Neural progenitor cell (in vitro differentiated cells): ENCODE results near the gene JOSD1. TPM values are rescaled to one million over a fixed set of nuclear protein-coding genes. Genes with fewer than 3 reads are reported as not detected.

Experiments used
- DNase-seq: peaks from one replicate; pipeline ENCODE4 v3.0.0-alpha.2; 2016; ENCODE audit warnings: low spot score
- H2AFZ ChIP-seq: fragments of 200-600 bp; sonication (generic); replicated peaks from 2 replicates; pipeline ENCODE4 v1.6.1; 2016; ENCODE audit warnings: antibody characterized with exemption
- H3F3A ChIP-seq: fragments of 200-600 bp; sonication (generic); 2 replicates; pipeline ENCODE4 v1.6.1; 2016; ENCODE audit warnings: antibody characterized with exemption, low read depth
- H3K27ac ChIP-seq: fragments of 200-600 bp; sonication (generic); 2 replicates; pipeline ENCODE4 v1.5.1; 2016; ENCODE audit warnings: mild to moderate bottlenecking
- H3K27me3 ChIP-seq: fragments of 200-600 bp; sonication (generic); 2 replicates; pipeline ENCODE4 v1.6.1; 2016; ENCODE audit warnings: mild to moderate bottlenecking, moderate library complexity
- H3K36me3 ChIP-seq: fragments of 200-600 bp; sonication (generic); 2 replicates; pipeline ENCODE4 v1.5.1; 2016
- H3K4me1 ChIP-seq: fragments of 200-600 bp; sonication (generic); 2 replicates; pipeline ENCODE4 v1.6.1; 2016; ENCODE audit warnings: mixed run types
- H3K4me2 ChIP-seq: fragments of 200-600 bp; sonication (generic); 2 replicates; pipeline ENCODE4 v1.6.1; 2016
- H3K4me3 ChIP-seq: fragments of 200-600 bp; sonication (generic); 2 replicates; pipeline ENCODE4 v1.5.1; 2016
- H3K79me2 ChIP-seq: fragments of 200-600 bp; sonication (generic); 2 replicates; pipeline ENCODE4 v1.6.1; 2016; ENCODE audit warnings: low read depth
- H3K9ac ChIP-seq: fragments of 200-600 bp; sonication (generic); 2 replicates; pipeline ENCODE4 v1.6.1; 2016
- H3K9me3 ChIP-seq: fragments of 200-600 bp; sonication (generic); 2 replicates; pipeline ENCODE4 v1.5.1; 2016; ENCODE audit warnings: low read depth
- H4K20me1 ChIP-seq: fragments of 200-600 bp; sonication (generic); 2 replicates; pipeline ENCODE4 v1.6.1; 2016; ENCODE audit warnings: low read depth
- H3K27ac Mint-ChIP-seq: 3 replicates; pipeline ENCODE4 v1.8.0; 2021; ENCODE audit warnings: mixed read lengths
- H3K27me3 Mint-ChIP-seq: 2 replicates; pipeline ENCODE4 v1.8.0; 2022; ENCODE audit warnings: low read depth, mild to moderate bottlenecking, inconsistent platforms, moderate library complexity, mixed read lengths; ENCODE audit not compliant: insufficient read depth
- H3K36me3 Mint-ChIP-seq: 3 replicates; pipeline ENCODE4 v1.8.0; 2021; ENCODE audit warnings: mixed read lengths
- H3K4me1 Mint-ChIP-seq: 3 replicates; pipeline ENCODE4 v1.8.0; 2021; ENCODE audit warnings: mixed read lengths
- H3K4me3 Mint-ChIP-seq: 3 replicates; pipeline ENCODE4 v1.8.0; 2021; ENCODE audit warnings: mild to moderate bottlenecking, moderate library complexity, mixed read lengths
- H3K9me3 Mint-ChIP-seq: 3 replicates; pipeline ENCODE4 v1.8.0; 2020; ENCODE audit warnings: mixed read lengths
- CTCF ChIP-seq: fragments of 200-600 bp; sonication (generic); IDR thresholded peaks from 2 replicates; pipeline ENCODE4 v1.5.1; 2017; ENCODE audit warnings: antibody characterized with exemption, mild to moderate bottlenecking
- EZH2 ChIP-seq: fragments of 200-600 bp; sonication (generic); IDR thresholded peaks from 2 replicates; pipeline ENCODE4 v1.6.1; 2017; ENCODE audit warnings: antibody characterized with exemption, mild to moderate bottlenecking, moderate library complexity
- EZH2phosphoT487 ChIP-seq: fragments of 200-600 bp; sonication (generic); IDR thresholded peaks from 2 replicates; pipeline ENCODE4 v1.6.1; 2017; ENCODE audit warnings: antibody characterized with exemption
- total RNA-seq: library from RNA; depleted of rRNA; stranded (reverse); fragments of >200 nt; gene quantifications from 2 replicates; pipeline ENCODE4 v1.2.3, GENCODE V29; 2015; ENCODE audit warnings: low replicate concordance

The JOSD1 gene
- total RNA-seq, 1 donor from 2014 or later = 32.4 TPM

GRCh38 chr22:38653741-38654140 lies 47.0 kb downstream of the JOSD1 start:
- peaks cover 3% of the 10 kb centered on the region for H3K4me1 ChIP-seq
- no peaks in the 10 kb centered on the region for H3K9me3 ChIP-seq
- H3K4me2 ChIP-seq = no peak overlapping the region
- no peaks in the 10 kb centered on the region for H3K36me3 ChIP-seq
- Mint-ChIP-seq H3K4me3 (no peak overlapping the region), H3K36me3 (peaks cover 22% of the 10 kb centered on the region), H3K4me1 (peaks cover 14% of the 10 kb centered on the region), H3K27me3 (no peaks in the 10 kb centered on the region), H3K9me3 (no peaks in the 10 kb centered on the region), H3K27ac (no peak overlapping the region)
- no peak overlapping the region for H3K27ac ChIP-seq
- H4K20me1 ChIP-seq = peaks cover 10% of the 10 kb centered on the region
- no peak overlapping the region for H3K9ac ChIP-seq
- peaks cover 32% of the 10 kb centered on the region for H3K79me2 ChIP-seq
- DNase-seq = no peak
- H3F3A ChIP-seq = no peaks in the 10 kb centered on the region
- TF ChIP-seq EZH2 (no peak), CTCF (no peak), EZH2phosphoT487 (no peak)
- H3K4me3 ChIP-seq = no peak overlapping the region
- no peaks in the 10 kb centered on the region for H3K27me3 ChIP-seq
- H2AFZ ChIP-seq = no peak overlapping the region

GRCh38 chr22:38652859-38653258 lies 47.9 kb downstream of the JOSD1 start:
- Histone ChIP-seq H3K36me3 (no peaks in the 10 kb centered on the region), H3K79me2 (peaks cover 23% of the 10 kb centered on the region), H2AFZ (no peak overlapping the region), H3K4me3 (no peak overlapping the region), H3K27me3 (no peaks in the 10 kb centered on the region), H3K4me1 (peaks cover 3% of the 10 kb centered on the region), H3K27ac (no peak overlapping the region), H3K9ac (no peak overlapping the region), H3K4me2 (no peak overlapping the region), H3F3A (no peaks in the 10 kb centered on the region), H3K9me3 (no peaks in the 10 kb centered on the region), H4K20me1 (peaks cover 7% of the 10 kb centered on the region)
- Mint-ChIP-seq H3K27me3 (no peaks in the 10 kb centered on the region), H3K4me3 (no peak overlapping the region), H3K36me3 (peaks cover 24% of the 10 kb centered on the region), H3K4me1 (peaks cover 14% of the 10 kb centered on the region), H3K27ac (no peak overlapping the region), H3K9me3 (no peaks in the 10 kb centered on the region)
- DNase-seq = no peak
- TF ChIP-seq CTCF (no peak), EZH2 (no peak), EZH2phosphoT487 (no peak)

- no peak overlapping the region for H3K27ac ChIP-seq
- TF ChIP-seq CTCF = no peak
- no peak for TF ChIP-seq EZH2
- TF ChIP-seq EZH2phosphoT487 = no peak
Measured at GRCh38 chr22:38649841-38650522, 50.8 kb downstream of the JOSD1 start.

More at GRCh38 chr22:38649841-38650522, 50.8 kb downstream of the JOSD1 start:
- Mint-ChIP-seq H3K4me1 (peaks cover 3% of the 10 kb centered on the region), H3K36me3 (peaks cover 33% of the 10 kb centered on the region), H3K9me3 (no peaks in the 10 kb centered on the region), H3K27me3 (no peaks in the 10 kb centered on the region), H3K4me3 (no peak overlapping the region), H3K27ac (no peak overlapping the region)
- Histone ChIP-seq H3K4me1 (no peaks in the 10 kb centered on the region), H3K36me3 (no peaks in the 10 kb centered on the region), H3K9me3 (no peaks in the 10 kb centered on the region), H4K20me1 (no peaks in the 10 kb centered on the region), H3F3A (no peaks in the 10 kb centered on the region), H3K4me2 (no peak overlapping the region), H3K79me2 (peaks cover 1% of the 10 kb centered on the region), H3K9ac (no peak overlapping the region), H2AFZ (no peak overlapping the region), H3K27me3 (no peaks in the 10 kb centered on the region), H3K4me3 (no peak overlapping the region)
- no peak for DNase-seq
